ENCODE results near the gene NLRP12. TPM values are rescaled to one million over a fixed set of nuclear protein-coding genes. Genes with fewer than 3 reads are reported as not detected.

Gene NLRP12
- total RNA-seq, 1 donor from 2014 or later = not detected

GRCh38 chr19:53865918-53866864, 42.1 kb upstream of the NLRP12 start:
- Histone ChIP-seq H3K36me3 (no peaks in the 10 kb centered on the region), H2AFZ (replicated peaks) (peak overlapping the region; percentile 73), H4K20me1 (ENCODE audit: low read depth) (peaks cover 18% of the 10 kb centered on the region), H3K4me3 (peak overlapping the region; percentile 66), H3F3A (ENCODE audit: low read depth) (peaks cover 32% of the 10 kb centered on the region), H3K4me2 (peak overlapping the region; percentile 82), H3K4me1 (peaks cover 12% of the 10 kb centered on the region), H3K27ac (peak overlapping the region; percentile 96), H3K27me3 (no peaks in the 10 kb centered on the region), H3K9me3 (ENCODE audit: low read depth) (no peaks in the 10 kb centered on the region), H3K79me2 (ENCODE audit: low read depth) (peaks cover 17% of the 10 kb centered on the region), H3K9ac (peak overlapping the region; percentile 3)
- DNase-seq (ENCODE audit: low spot score) = peak; percentile 91
- TF ChIP-seq EZH2phosphoT487 (IDR thresholded peaks at IDR 0.05) (no peak), EZH2 (IDR thresholded peaks at IDR 0.05) (no peak)
- peak overlapping the region; percentile 90 for H3K4me3 Mint-ChIP-seq
- no peaks in the 10 kb centered on the region for H3K9me3 Mint-ChIP-seq
- H3K4me1 Mint-ChIP-seq = peaks cover 32% of the 10 kb centered on the region
- peaks cover 3% of the 10 kb centered on the region for H3K36me3 Mint-ChIP-seq
- peak overlapping the region; percentile 100 for H3K27ac Mint-ChIP-seq
- peaks cover 15% of the 10 kb centered on the region for H3K27me3 Mint-ChIP-seq (ENCODE audit: insufficient read depth, low read depth)

GRCh38 chr19:53865523-53865917, 41.4 kb upstream of the NLRP12 start:
- Mint-ChIP-seq H3K36me3 (peaks cover under 1% of the 10 kb centered on the region), H3K9me3 (no peaks in the 10 kb centered on the region), H3K27me3 (ENCODE audit: insufficient read depth, low read depth) (peaks cover 10% of the 10 kb centered on the region), H3K27ac (peak overlapping the region; percentile 99), H3K4me3 (peak overlapping the region; percentile 90), H3K4me1 (peaks cover 26% of the 10 kb centered on the region)
- Histone ChIP-seq H4K20me1 (ENCODE audit: low read depth) (peaks cover 11% of the 10 kb centered on the region), H3K4me1 (peaks cover 10% of the 10 kb centered on the region), H3K27ac (no peak overlapping the region), H3K4me2 (peak overlapping the region; percentile 82), H3K36me3 (no peaks in the 10 kb centered on the region), H3K9ac (no peak overlapping the region), H2AFZ (replicated peaks) (peak overlapping the region; percentile 73), H3K9me3 (ENCODE audit: low read depth) (no peaks in the 10 kb centered on the region), H3K27me3 (no peaks in the 10 kb centered on the region), H3K79me2 (ENCODE audit: low read depth) (peaks cover 10% of the 10 kb centered on the region), H3F3A (ENCODE audit: low read depth) (peaks cover 30% of the 10 kb centered on the region), H3K4me3 (peak overlapping the region; percentile 66)
- TF ChIP-seq EZH2phosphoT487 (IDR thresholded peaks at IDR 0.05) (no peak), CTCF (IDR thresholded peaks at IDR 0.05) (no peak), EZH2 (IDR thresholded peaks at IDR 0.05) (no peak)
- DNase-seq (ENCODE audit: low spot score) = peak; percentile 37

- Mint-ChIP-seq H3K9me3 (no peaks in the 10 kb centered on the region), H3K27ac (no peak overlapping the region), H3K4me3 (no peak overlapping the region), H3K4me1 (peaks cover 24% of the 10 kb centered on the region), H3K36me3 (no peaks in the 10 kb centered on the region), H3K27me3 (ENCODE audit: insufficient read depth, low read depth) (peaks cover 10% of the 10 kb centered on the region)
- Histone ChIP-seq H3K4me1 (peaks cover 8% of the 10 kb centered on the region), H3K36me3 (no peaks in the 10 kb centered on the region), H4K20me1 (ENCODE audit: low read depth) (peaks cover 9% of the 10 kb centered on the region), H3K4me3 (no peak overlapping the region), H3K9ac (no peak overlapping the region), H3K27me3 (no peaks in the 10 kb centered on the region), H3K4me2 (no peak overlapping the region), H3K27ac (no peak overlapping the region), H2AFZ (replicated peaks) (no peak overlapping the region), H3F3A (ENCODE audit: low read depth) (peaks cover 23% of the 10 kb centered on the region), H3K79me2 (ENCODE audit: low read depth) (peaks cover 8% of the 10 kb centered on the region), H3K9me3 (ENCODE audit: low read depth) (no peaks in the 10 kb centered on the region)
- no peak for DNase-seq (ENCODE audit: low spot score)
- TF ChIP-seq EZH2phosphoT487 (IDR thresholded peaks at IDR 0.05) (no peak), EZH2 (IDR thresholded peaks at IDR 0.05) (no peak), CTCF (IDR thresholded peaks at IDR 0.05) (no peak)
Measured at GRCh38 chr19:53864308-53864836, 40.3 kb upstream of the NLRP12 start.
